Nephron (organoid): ENCODE results near the gene BHLHE23.
"Not testable (repeated sequence)": the region's sequence is repeated elsewhere in the genome, so short reads cannot be mapped to it uniquely, and the experiment has no call there.

Experiments
- H3K27ac Mint-ChIP-seq, 3 experiments: 2 replicates each; pipeline ENCODE4 v1.8.0; 2020; ENCODE audit warnings: mixed read lengths in 3 of 3, mild to moderate bottlenecking in 2 of 3, moderate library complexity in 1 of 3
- H3K27me3 Mint-ChIP-seq: 2 replicates; pipeline ENCODE4 v1.8.0; 2021; ENCODE audit warnings: low read depth, mild to moderate bottlenecking, moderate library complexity, mixed read lengths
- H3K36me3 Mint-ChIP-seq: 2 replicates; pipeline ENCODE4 v1.8.0; 2020; ENCODE audit warnings: low read depth, mixed read lengths
- H3K4me1 Mint-ChIP-seq: 2 replicates; pipeline ENCODE4 v1.8.0; 2020; ENCODE audit warnings: mixed read lengths
- H3K4me3 Mint-ChIP-seq, 3 experiments: 2 replicates each; pipeline ENCODE4 v1.8.0; 2020; ENCODE audit warnings: mild to moderate bottlenecking in 3 of 3, mixed read lengths in 3 of 3, moderate library complexity in 2 of 3
- H3K9me3 Mint-ChIP-seq: 2 replicates; pipeline ENCODE4 v1.8.0; 2020; ENCODE audit warnings: mixed read lengths
- CTCF ChIP-seq, 3 experiments: fragments of 200-600 bp; sonication (generic); IDR thresholded peaks; one replicate each; pipeline ENCODE4 v1.5.0; 2021; ENCODE audit warnings: antibody characterized with exemption in 3 of 3; ENCODE audit not compliant: unreplicated experiment in 3 of 3

The BHLHE23 gene

DNA sequence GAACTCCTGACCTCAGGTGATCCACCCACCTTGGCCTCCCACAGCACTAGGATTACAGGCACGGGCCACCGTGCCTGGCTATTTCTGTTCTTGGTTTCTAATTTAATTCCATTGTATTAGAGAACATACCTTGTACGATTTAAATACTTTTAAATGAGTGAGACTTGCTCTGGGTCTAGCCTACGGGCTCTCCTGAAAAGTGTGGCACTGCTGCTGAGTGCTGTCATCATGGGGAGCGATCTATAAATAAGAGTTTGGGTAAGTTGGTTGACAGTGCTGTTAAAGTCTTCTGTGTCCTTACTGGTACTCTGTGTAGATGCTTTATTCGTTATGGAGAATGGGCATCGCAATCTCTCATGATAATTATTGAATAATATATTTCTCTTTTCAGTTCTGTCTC is 35.0 kb upstream of the BHLHE23 start:
- H3K4me1 Mint-ChIP-seq, result no peaks in the 10 kb centered on the region
- no peaks in the 10 kb centered on the region for H3K9me3 Mint-ChIP-seq
- no peak overlapping the region for H3K4me3 Mint-ChIP-seq
- no peak for TF ChIP-seq CTCF (IDR thresholded peaks at IDR 0.05; ENCODE audit: unreplicated experiment in 3 of 3)
- H3K36me3 Mint-ChIP-seq, result no peaks in the 10 kb centered on the region
- no peak overlapping the region for H3K27ac Mint-ChIP-seq
- peaks cover 65% of the 10 kb centered on the region for H3K27me3 Mint-ChIP-seq

DNA sequence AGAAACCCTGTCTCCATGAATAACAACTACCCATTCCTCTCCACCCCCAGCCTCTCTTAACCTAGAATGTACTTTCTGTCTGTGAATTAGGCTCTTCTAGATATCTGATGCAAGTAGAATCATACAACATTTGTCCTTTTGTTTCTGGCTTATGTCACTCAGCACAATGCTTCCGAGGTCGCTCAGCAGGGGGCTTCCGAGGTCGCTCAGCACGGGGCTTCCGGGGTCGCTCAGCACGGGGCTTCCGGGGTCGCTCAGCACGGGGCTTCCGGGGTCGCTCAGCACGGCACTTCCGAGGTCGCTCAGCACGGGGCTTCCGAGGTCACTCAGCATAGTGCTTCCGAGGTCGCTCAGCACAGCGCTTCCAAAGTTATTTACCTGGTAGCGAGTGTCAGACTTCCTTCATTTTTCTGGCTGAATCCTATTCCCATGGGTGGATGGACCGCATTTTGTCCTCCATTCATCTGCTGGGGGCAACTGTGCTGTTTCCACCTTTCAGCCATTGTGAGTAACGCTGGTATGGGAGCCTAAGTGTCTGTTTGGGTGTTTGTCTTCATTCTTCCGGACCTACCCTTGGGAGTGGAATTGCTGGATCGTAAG is 31.0 kb upstream of the BHLHE23 start:
- Mint-ChIP-seq H3K4me1 (peaks cover 6% of the 10 kb centered on the region), H3K36me3 (no peaks in the 10 kb centered on the region), H3K9me3 (no peaks in the 10 kb centered on the region)

GRCh38 chr20:63036291-63036690 is 29.5 kb upstream of the BHLHE23 start:
- no peak for TF ChIP-seq CTCF (IDR thresholded peaks at IDR 0.05; ENCODE audit: unreplicated experiment in 3 of 3)
- Mint-ChIP-seq H3K27me3 (peaks cover 90% of the 10 kb centered on the region), H3K9me3 (no peaks in the 10 kb centered on the region), H3K27ac (no peak overlapping the region), H3K4me1 (peaks cover 7% of the 10 kb centered on the region), H3K4me3 (no peak overlapping the region), H3K36me3 (no peaks in the 10 kb centered on the region)

More for the DNA sequence above, 31.0 kb upstream of the BHLHE23 start:
- Mint-ChIP-seq H3K27ac (no peak overlapping the region), H3K27me3 (peaks cover 83% of the 10 kb centered on the region), H3K4me3 (no peak overlapping the region)
- TF ChIP-seq CTCF (IDR thresholded peaks at IDR 0.05; ENCODE audit: unreplicated experiment in 3 of 3), result no peak

GRCh38 chr20:63035603-63036185 is 28.9 kb upstream of the BHLHE23 start:
- TF ChIP-seq CTCF (IDR thresholded peaks at IDR 0.05; ENCODE audit: unreplicated experiment in 3 of 3), result no peak

GRCh38 chr20:63034710-63035602 is 28.2 kb upstream of the BHLHE23 start:
- H3K9me3 Mint-ChIP-seq, H3K27ac Mint-ChIP-seq, H3K4me3 Mint-ChIP-seq, H3K36me3 Mint-ChIP-seq, H3K4me1 Mint-ChIP-seq: not testable (repeated sequence)
- H3K27me3 Mint-ChIP-seq, result peaks cover 89% of the 10 kb centered on the region

More at GRCh38 chr20:63035603-63036185, 28.9 kb upstream of the BHLHE23 start:
- no peaks in the 10 kb centered on the region for H3K36me3 Mint-ChIP-seq
- peaks cover 89% of the 10 kb centered on the region for H3K27me3 Mint-ChIP-seq
- no peak overlapping the region for H3K27ac Mint-ChIP-seq
- H3K9me3 Mint-ChIP-seq, result no peaks in the 10 kb centered on the region
- peaks cover 7% of the 10 kb centered on the region for H3K4me1 Mint-ChIP-seq
- H3K4me3 Mint-ChIP-seq, result no peak overlapping the region
